Right forelimb (tissue), 1 donor: ENCODE results near the gene MRPS18A.
A peak's percentile ranks its signal among the peaks of the same experiment; 100 is the strongest.
"Not testable (repeated sequence)": the region's sequence is repeated elsewhere in the genome, so short reads cannot be mapped to it uniquely, and the experiment has no call there.

Experiments
- DNase-seq: peaks from one replicate; pipeline ENCODE4 v3.0.0-alpha.2; 2018

MRPS18A gene

DNA sequence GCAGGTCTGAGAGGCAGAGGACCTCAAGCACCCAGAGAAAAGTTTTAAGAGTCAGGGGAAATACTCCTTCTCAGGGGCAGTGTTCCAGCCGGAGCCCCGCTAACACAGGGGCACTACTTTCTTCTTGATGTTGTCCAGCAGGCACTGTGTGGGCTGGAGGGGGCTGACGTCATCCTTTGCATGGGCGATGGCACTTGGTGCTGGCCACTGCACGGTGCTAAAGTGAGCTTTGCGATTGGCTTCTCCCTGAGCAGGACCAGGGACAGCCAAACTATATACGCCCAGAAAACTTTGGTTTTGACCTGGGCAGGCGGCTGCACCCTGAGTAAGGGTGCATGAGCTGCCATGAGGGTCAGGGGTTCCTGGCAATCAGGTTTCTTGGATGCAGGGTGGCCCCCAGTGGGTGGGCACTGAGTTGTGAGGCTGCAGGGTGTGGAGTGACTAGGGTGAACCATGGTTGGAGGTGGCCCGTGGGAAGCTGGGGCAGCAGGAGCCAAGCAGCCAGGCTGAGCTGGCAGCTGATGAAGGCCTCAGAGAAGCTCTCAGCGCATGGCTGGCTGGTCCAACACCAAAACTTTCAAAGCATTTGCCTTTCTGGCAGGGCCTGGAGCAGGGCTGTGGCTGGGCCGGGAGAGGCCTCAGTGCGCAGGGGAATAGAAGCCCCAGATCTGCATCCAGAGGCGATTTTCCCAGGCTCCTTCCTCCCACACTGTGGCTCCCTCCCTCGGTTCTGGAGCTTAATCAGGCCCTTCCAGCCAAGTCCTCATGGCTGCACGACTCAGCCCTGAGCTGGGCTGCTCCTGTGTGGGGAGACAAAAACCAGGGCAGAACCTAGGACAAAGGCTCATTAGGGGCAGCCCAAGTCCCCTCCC, 18.3 kb downstream of the MRPS18A start:
- peak; percentile 75 for DNase-seq

DNA sequence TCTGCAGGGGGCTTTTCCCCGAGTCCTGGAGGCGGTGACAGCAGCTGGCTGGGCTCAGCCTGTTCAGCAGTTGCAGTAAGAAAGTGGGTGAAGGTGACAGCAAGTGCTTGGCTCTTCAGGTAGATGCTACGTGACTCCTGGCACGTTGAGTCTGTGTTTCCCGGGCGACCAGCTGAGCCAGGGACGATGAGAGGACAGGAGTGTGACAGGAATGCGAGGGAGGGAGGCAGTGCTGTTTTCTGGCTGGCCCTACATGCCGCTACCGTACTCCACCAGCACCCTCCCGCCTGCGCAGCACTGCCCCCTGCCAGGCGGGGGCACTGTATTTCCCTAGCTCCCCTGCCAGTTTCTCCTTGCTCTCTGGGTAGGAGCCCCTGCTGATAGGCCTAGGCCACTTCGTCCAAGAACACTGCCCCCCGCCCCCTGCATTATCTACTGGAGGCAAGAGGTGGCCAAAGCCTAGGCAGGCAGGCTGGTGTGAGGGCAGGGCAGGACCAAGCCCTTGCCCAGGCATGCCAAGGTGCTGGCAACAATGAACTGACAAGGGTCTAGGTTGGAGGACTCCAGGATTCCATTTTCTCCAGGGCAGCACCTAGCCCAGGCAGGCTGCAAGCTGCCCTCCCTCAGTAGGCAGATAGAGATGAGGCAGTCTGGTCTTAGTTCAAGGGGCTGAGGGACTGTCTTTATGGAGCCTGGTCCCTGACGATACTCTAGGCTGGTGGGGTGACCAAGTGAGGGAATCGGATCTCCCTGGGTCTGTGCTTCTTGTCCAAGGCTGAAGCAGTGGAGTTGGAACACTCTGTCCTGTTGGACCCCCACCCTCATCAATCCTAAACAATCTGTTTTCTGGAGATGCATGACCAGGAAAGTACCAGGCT, 19.2 kb downstream of the MRPS18A start:
- DNase-seq = peak; percentile 72

DNA sequence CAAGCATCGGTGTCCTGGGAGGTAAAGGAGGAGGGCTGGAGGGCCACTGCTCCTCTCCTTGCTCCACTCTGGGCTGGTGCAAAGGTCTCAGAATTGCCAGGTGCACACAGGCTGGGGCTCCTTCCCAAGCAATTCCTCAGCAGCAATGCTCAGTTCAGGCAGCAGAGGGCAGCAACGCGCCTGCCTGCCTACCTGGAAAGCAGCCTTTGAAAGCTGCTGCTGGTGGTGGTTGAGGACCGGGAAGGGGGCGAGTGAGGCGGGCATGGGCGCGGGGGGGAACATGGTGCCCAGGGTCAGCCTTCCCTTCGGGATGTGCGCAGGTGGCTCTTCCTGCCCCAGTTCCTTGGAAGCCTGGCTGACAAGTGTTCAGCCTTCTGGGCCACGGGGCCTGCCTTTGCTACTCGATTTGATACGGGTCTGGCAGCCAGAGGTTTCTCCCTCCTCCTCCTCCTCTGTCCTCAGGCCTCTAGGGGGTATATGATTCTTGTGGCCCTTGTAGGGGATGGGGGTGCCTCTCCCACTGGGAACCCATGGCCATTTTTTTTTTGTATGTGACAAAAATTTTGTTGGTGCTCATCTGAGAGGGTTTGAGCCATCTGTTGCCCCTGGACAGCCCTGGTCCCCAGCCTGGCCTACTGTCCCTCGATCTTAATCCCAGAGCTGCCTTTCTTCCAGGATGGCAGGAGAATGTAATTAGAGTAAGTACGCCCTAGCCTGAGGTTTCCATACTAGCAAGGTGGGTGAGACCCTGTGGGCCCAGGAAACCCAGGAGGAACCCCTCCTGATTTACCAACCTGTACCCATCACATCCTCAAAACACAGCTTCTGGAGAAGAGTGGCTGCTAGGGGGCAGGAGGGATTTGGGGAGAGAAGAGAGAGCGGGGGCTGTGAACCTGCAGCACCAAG, 20.1 kb downstream of the MRPS18A start:
- peak; percentile 93 for DNase-seq

DNA sequence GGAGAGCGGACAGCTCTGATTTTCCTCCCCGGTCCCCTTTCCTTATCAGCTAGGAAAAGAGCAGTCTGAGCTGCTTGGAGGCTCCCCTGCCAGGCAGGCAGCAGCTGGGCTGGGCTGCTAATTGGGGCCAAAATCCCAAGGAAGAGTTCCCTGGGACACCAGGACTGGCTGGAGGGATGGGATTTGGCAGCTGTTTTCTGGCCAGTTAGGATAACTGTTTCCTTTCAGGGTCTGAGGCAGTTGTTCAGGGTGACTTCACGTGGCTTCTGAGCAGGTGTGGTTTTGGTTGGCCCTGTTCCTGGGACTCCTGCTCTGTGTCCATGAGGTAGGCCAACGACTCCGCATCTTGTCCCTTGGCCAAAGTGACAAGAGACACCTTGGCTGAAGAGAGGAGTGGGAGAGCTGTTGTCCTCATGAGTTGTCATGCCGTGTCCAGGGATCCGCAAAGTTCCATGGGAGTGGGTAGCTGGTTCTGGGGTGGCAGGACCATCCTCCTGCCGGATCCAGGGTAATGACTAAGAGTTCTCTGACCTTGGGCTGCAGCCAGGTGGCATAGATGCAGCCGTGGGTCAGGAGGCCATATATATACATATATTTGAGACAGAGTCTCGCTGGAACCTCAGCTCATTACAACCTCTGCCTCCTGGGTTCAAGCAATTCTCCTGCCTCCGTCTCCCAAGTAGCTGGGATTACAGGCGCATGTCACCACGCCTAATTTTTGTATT, 21.2 kb downstream of the MRPS18A start:
- DNase-seq = no peak

DNA sequence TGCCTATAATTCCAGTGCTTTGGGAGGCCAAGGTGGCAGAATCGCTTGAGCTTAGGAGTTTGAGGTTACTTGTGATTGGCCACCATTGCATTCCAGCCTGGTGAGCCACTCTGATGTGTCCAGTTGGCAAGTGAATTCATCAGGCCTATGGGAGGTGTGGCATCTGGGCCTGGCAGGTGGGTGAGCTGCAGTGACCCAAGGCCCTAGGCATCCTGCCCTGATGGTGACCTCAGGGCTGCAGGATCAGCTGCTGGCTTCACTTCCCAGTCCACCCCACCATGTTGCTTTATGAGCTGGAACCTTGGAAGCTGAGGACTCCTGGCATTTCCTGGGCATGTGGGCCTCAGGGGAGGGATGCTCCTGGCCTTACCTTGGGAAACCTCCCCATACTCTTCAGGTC, 22.2 kb downstream of the MRPS18A start:
- DNase-seq = no peak

DNA sequence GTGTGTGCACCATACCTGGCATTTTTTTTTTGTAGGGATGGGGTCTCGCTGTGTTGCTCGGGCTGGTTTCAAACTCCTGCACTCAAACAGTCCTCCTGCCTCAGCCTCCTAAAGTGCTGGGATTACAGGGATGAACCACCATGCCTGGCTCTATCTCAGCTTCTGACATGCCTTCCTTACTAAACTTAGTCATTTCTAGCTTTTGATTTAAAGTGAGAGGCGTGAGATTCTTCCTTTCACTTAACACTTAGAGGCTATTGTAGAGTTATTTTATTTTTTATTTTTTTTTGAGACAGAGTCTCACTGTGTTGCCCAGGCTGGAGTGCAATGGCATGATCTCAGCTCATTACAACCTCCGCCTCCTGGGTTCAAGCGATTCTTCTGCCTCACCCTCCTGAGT, 24.6 kb downstream of the MRPS18A start:
- DNase-seq = not testable (repeated sequence)

DNA sequence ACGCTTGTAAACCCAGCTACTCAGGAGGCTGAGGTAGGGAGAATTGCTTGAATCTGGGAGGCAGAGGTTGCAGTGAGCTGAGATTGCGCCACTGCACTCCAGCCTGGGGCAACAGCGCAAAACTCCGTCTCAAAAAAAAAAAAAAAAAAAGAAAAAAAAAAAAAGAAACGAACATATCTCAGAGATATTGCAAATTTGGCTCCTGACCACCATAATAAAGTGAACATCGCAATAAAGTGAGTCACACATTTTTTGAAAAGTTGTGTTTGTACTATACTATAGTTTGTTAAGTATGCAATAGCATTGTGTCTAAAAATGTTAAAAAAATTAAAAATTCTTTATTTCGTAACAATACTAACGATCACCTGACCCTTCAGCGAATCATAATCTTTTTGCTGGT, 29.4 kb downstream of the MRPS18A start:
- no peak for DNase-seq

DNA sequence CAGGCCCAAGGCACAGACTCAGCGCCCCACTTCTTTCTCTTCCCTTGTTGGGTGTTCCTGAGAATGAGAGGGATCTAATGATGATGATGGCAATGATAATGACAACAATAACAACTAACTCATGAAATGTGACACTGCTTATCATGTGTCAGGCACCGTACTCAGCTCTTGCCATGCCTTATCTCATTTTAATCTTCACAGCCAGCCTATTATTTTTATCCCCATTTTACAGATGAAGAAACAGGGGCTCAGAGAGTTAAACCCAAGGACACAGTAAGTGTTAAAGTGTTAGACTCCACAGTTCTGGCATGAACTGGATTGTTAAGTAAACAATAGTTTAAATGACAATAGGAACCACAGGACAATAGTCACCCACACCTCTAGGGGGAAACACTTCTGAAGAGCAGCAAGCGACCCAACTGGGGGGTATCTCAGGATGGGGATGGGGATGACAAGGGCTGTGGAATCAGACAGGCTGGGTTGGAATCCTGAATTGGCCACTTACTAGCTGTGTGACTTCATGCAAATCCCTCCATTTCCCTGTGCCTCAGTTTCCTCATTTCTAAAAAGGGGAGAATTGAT, 30.3 kb downstream of the MRPS18A start:
- DNase-seq = no peak

DNA sequence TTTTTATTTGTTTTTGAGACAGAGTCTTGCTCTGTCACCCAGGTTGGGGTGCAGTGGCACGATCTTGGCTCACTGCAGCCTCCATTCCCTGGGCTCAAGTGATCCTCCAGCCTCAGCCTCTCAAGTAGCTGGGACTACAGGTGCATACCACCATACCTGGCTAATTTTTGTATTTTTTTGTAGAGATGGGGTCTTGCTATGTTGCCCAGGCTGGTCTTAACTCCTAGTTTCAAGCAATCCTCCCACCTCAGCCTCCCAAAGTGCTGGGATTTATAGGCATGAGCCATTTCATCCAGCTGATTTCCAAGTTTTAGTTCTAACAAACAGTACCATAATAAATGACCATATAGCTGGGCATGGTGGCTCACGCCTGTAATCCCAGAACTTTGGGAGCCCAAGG, 34.8 kb downstream of the MRPS18A start:
- DNase-seq = not testable (repeated sequence)

DNA sequence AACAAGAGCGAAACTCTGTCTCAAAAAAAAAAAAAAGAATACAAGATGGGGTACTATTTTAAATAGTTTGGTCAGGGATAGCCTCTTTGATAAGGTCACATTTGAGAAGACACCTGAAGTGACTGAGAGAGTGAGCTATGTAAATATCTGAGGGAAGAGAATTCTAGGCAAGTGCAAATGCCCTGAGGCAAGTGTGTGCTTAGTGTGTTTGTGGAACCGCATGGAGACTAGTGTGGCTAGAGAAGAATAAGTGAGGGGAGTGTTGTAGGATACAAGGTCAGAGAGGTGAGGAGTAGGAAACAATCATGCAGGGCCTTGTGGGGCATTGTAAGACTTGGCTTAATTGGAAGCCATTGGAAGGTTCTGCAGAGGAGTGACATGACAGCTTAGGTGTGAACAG, 39.3 kb downstream of the MRPS18A start:
- no peak for DNase-seq

DNA sequence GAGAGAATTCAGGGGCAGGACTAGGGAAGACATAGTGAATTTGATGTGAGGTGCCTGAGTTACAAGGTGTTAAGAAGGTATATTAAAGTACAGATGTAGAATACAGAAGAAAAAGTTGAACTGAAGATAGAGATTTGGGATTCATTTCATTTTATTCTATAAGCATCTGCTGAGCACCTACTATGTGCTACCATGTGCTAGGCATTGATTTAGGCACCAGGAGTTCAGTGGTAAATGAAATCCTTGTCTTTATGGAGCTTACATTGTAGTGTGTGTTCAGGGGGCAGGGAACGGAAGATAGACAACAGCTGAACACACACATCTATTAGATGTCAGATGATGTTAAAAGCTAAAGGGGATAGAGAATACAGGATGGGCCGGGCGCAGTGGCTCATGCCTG, 40.0 kb downstream of the MRPS18A start:
- DNase-seq = no peak

DNA sequence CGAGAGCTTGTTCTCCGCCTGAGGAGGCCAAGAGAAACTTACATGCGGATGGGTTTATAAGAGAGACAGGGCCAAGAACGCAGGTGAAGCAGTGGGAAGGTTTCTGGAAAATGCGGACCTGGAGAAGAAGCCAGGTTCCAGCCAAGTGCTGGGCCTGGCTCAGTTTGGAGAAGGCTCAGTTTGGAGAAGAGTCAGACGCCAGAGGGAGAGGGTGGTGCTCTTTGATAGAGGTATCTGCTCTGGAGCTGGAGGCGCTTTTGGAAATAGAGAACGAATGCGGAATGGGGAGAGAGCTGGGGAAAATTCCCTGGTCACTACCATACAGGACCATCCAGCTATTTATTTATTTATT, 42.0 kb downstream of the MRPS18A start:
- no peak for DNase-seq

DNA sequence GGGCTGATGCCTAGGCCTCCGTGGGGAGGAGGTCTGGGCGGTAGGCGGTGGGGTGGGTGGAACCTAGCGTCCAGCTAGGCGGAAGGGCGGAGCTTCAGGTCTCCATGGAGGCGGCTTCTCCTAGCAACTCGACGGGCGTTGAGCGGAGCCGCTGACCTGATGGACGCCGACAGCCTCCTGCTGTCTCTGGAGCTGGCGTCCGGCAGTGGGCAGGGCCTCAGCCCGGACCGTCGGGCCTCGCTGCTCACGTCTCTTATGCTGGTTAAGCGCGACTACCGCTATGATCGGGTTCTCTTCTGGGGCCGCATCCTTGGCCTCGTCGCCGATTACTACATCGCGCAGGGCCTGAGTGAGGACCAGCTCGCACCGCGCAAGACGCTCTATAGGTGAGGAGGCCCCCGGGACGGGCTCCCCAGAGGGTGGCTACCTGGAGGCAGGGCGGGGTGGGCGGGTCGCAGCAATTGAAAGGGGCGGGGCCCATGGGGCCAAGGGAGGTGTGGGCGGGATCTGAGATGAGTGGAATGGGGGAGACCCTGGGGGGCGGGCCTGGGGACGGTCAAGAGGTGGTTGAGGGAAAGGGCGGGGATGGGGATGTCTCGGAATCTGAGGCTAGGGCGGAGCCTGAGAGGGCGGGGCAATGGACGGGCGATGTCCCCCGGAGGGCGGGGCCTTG, 42.5 kb downstream of the MRPS18A start, which contains the start of gene RSPH9:
Gene RSPH9, plus strand, starts transcription at position 97 of the 673 bp plus-strand sequence. Its CDS starts 63 bp downstream, at position 160.
- DNase-seq = peak; percentile 76

DNA sequence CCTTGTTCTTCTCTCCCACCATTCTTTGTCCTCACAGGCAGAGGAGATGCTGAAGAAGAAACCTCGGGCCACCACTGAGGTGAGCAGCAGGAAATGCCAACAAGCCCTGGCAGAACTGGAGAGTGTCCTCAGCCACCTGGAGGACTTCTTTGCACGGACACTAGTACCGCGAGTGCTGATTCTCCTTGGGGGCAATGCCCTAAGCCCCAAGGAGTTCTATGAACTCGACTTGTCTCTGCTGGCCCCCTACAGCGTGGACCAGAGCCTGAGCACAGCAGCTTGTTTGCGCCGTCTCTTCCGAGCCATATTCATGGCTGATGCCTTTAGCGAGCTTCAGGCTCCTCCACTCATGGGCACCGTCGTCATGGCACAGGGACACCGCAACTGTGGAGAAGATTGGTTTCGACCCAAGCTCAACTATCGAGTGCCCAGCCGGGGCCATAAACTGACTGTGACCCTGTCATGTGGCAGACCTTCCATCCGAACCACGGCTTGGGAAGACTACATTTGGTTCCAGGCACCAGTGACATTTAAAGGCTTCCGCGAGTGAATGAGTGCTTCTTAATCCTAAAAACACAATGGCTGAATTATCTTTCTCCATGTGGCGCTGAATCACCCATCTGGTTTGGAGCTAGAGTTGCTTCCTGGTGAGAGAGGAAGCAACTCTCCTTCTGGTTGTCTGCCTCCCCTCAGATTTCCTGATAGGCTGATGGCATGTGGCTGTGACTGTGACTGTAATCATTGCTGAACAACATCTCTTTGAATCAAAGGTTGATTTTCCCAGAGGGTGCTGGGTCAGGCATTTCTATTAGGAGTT, 47.4 kb downstream of the MRPS18A start:
- DNase-seq = no peak

DNA sequence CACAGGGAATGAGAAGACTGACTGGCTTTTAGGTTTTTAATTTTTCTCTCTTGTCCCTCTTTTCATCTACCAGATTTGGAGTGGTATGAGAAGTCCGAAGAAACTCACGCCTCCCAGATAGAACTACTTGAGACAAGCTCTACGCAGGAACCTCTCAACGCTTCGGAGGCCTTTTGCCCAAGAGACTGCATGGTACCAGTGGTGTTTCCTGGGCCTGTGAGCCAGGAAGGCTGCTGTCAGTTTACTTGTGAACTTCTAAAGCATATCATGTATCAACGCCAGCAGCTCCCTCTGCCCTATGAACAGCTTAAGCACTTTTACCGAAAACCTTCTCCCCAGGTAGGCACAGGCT, 51.3 kb downstream of the MRPS18A start:
- DNase-seq = no peak

DNA sequence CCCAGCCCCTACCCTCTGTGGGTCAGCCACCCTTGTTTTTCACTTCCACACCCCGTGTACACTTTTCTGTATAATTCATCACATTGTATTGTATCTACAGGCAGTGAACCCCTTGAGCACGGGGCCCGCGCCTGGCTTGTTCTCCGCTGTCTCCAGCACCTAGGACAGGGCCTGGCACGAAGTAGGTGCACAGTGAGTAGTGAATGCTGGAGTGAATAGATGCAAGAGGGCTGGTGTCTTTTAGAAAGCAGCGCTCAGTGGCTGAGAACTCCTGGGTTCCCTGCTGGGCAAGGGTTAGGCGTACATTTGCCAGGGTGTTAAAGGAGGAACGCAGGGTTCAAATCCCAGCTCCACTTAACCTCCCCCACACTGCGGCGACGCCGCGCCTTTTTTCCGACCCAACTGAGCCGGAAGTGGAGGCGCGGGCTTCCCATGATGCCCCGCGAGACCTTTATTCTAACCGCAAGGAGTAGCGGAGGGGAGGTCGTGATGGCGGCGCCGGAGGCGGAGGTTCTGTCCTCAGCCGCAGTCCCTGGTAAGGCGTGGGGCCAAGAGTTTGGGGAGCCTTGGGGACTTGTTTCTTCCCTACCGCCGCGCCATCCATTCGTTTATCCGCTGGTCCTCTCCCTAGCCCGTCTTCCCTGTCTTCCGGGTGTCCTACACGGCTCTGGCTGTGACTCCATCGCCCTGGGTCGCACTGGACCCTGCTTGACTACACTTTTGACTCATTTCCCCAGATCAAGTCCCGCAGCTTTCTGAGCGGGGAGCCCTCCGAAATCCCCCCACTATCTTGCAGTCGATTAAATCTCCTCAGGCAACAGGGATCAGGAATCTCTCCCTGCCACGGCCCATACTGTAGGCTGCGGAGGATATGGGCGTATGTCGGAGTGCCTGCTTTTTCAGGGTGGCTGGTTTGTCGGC, 51.9 kb downstream of the MRPS18A start, which contains the start of gene MAD2L1BP:
Gene MAD2L1BP, plus strand, starts transcription at position 454 of the 921 bp plus-strand sequence. Its CDS starts 36 bp downstream, at position 490.
- peak; percentile 91 for DNase-seq

DNA sequence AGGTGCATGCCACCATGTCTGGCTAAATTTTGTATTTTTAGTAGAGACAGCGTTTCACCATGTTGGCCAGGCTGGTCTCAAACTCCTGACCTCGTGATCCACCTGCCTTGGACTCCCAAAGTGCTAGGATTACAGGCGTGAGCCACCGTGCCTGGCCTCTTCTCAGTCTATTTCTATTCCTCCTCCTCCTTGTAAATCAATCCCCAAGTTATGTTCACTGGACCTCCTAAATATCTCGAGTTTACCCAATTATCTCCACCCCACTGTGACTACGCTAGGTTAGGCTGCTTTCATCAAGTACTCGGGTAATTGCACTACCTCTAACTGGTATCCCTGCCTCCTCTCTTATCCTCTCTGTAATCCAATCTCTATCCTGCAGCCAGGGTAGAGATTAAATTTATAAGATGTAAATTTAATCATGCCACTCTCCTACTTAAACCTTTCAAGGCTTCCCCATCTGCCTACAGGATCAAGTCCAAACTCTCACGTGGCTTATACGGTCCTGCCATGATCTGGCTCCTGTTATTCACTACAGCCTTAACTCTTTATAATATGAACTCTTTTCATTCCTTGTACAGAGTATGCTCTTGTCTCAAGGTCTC, 52.8 kb downstream of the MRPS18A start:
- DNase-seq = no peak

DNA sequence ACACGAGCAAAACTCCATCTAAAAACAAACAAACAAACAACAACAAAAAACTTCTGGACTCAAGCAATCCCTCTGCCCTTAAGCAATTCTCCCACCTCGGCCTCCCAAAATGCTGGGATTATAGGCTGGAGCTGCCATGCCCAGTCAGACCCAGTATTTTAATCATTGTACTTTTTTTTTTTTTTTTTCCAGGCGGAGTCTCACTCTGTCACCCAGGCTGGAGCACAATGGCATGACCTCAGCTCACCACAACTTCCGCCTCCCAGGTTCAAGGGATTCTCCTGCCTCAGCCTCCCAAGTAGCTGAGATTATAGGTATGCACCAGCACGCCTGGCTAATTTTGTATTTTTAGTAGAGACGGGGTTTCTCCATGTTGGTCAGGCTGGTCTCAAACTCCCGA, 54.6 kb downstream of the MRPS18A start:
- DNase-seq = not testable (repeated sequence)
